ENCODE results near the gene GNAO1. TPM values are rescaled to one million over a fixed set of nuclear protein-coding genes. Genes with fewer than 3 reads are reported as not detected.

The GNAO1 gene
- total RNA-seq, 4 donors from 2014 or later: 1.4 to 4.4 (median 2.5) TPM

- Histone ChIP-seq H3K9me3 (no peaks in the 10 kb centered on the region), H3K36me3 (no peaks in the 10 kb centered on the region), H3K27ac (no peak overlapping the region), H3K4me1 (peaks cover 19 to 29% of the 10 kb centered on the region in 2 donors), H3K27me3 (no peaks in the 10 kb centered on the region), H3K4me3 (replicated peaks in 1 of 3) (no peak overlapping the region)
- WGBS, 2 donors: 12 to 13% methylated on average over 31 to 33 of the region's 33 CpGs
- intact Hi-C loops (cut with DNase I): no loop called here
- DNase-seq: no peak
- TF ChIP-seq POLR2A (IDR thresholded peaks at IDR 0.05) (no peak), CTCF (IDR thresholded peaks at IDR 0.05) (no peak)
Observed at GRCh38 chr16:56192986-56193945, 2.0 kb downstream of the GNAO1 start.

- Histone ChIP-seq H3K9me3 (no peaks in the 10 kb centered on the region), H3K36me3 (no peaks in the 10 kb centered on the region), H3K4me1 (peaks cover 19 to 29% of the 10 kb centered on the region in 2 donors), H3K27me3 (no peaks in the 10 kb centered on the region), H3K4me3 (replicated peaks in 1 of 3) (no peak overlapping the region), H3K27ac (no peak overlapping the region)
- 5% methylated on average over 32 to 47 of the region's 48 CpGs for WGBS, 2 donors
- peak; percentile 91 to 93 for DNase-seq
- intact Hi-C loops (cut with DNase I): no loop called here
- no peak for TF ChIP-seq POLR2A (IDR thresholded peaks at IDR 0.05)
- no peak for TF ChIP-seq CTCF (IDR thresholded peaks at IDR 0.05)
Observed at GRCh38 chr16:56193951-56194726, 2.9 kb downstream of the GNAO1 start.

GRCh38 chr16:56195151-56195550 lies 3.9 kb downstream of the GNAO1 start:
- 30 to 43% methylated on average over 2 of the region's 2 CpGs for WGBS, 2 donors

GRCh38 chr16:56196381-56196780 lies 5.1 kb downstream of the GNAO1 start:
- 87 to 92% methylated on average over 5 of the region's 5 CpGs for WGBS, 2 donors
- peaks cover 11 to 29% of the 10 kb centered on the region in 2 donors for H3K4me1 ChIP-seq

More at GRCh38 chr16:56195151-56195550, 3.9 kb downstream of the GNAO1 start:
- DNase-seq: peak in 1 of 2 donors; percentile 29
- no peaks in the 10 kb centered on the region for H3K27me3 ChIP-seq
- no peaks in the 10 kb centered on the region for H3K9me3 ChIP-seq
- no peaks in the 10 kb centered on the region for H3K36me3 ChIP-seq
- no peak for TF ChIP-seq POLR2A (IDR thresholded peaks at IDR 0.05)
- TF ChIP-seq CTCF (IDR thresholded peaks at IDR 0.05): no peak
- no peak overlapping the region for H3K27ac ChIP-seq
- no peak overlapping the region for H3K4me3 ChIP-seq (replicated peaks in 1 of 3)
- intact Hi-C loops (cut with DNase I): no loop called here
- peaks cover 15 to 29% of the 10 kb centered on the region in 2 donors for H3K4me1 ChIP-seq

More at GRCh38 chr16:56196381-56196780, 5.1 kb downstream of the GNAO1 start:
- TF ChIP-seq CTCF (IDR thresholded peaks at IDR 0.05): no peak
- no peak for TF ChIP-seq POLR2A (IDR thresholded peaks at IDR 0.05)
- no peak for DNase-seq
- Histone ChIP-seq H3K36me3 (no peaks in the 10 kb centered on the region), H3K9me3 (no peaks in the 10 kb centered on the region), H3K27me3 (no peaks in the 10 kb centered on the region), H3K27ac (no peak overlapping the region), H3K4me3 (replicated peaks in 1 of 3) (no peak overlapping the region)
- intact Hi-C loops (cut with DNase I): no loop called here
